ENCODE measurements around the gene SH3PXD2B. TPM values are rescaled to one million over a fixed set of nuclear protein-coding genes. Genes with fewer than 3 reads are reported as not detected.

SH3PXD2B gene
- 1.3 and 1.9 TPM in 2 replicates for total RNA-seq (2014; rRNA removed; shearing (Covaris generic))

DNA sequence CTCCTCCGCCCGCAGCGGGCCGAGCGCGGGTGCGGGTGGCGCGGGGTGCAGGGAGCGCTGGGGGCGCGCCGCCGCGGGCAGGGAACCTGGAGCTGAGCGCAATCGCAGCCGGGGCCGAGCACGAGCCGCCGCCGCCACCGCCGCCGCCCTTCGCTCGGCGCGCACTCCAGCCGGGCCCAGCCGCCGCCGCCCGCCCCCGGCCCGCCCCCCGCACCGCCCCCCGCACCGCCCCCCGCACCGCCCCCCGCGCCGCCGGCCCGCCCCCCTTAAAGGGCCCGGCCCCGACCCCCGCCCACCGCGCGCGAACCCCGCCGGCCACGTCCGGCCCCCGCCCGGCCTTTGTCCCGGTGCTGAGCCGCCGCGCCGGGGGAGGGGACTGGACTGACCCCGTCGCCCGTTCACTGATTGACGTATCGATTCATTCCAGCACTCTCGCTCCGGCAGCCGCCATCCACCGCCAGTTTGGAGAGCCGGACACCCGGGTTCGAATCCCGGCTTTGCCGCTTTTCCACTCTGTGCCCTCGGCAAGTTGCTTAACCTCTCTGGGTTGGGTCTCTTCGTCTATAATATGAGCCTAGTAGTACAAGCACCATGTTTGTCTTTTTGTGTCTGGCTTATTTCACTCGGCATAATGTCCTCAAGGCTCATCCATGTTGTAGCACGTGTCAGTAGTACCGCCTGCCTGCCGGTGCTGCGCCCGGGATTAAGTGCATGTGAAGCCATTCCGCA lies at the start of gene SH3PXD2B:
Gene SH3PXD2B (minus strand): TSS at position 168 of the 729 bp plus-strand sequence. CDS start 173 bp downstream, outside the sequence.
- peak; percentile 31 for DNase-seq (ENCODE audit: low spot score)

DNA sequence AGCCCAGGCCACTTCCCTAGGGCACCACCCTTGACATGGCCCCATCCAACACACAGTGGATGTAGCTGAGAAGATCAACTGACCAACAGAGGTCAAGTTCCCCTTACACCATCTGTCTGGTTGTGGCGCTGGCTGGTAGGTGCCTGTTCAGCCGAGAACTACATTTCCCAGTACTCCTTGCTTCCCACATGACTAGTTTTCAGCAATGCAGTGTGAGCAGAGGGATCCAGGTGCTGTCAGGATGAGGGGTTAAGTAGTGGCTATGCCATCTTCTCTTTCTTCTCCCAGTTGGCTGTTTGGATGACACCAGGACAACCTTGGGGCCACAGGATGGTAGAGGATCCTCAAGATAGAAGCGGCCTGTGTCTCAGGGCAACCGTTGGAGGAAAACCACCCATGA lies 48.6 kb upstream of the SH3PXD2B start:
- peak; percentile 32 for DNase-seq (ENCODE audit: low spot score)

DNA sequence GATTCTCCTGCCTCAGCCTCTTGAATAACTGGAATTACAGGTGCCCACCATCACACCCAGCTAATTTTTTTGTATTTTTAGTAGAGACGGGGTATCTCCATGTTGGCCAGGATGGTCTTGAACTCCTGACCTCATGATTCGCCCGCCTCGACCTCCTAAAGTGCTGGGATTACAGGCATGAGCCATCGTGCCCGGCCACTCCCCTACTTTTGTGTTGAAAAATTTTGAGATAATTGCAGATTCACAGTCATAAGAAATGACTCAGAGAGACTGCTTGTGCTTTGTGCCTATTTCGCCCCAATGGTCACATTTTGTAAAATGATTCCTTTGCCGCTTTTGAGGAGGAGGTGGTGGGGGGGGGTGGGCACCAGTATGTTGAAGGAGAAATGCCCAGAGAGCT lies 48.1 kb upstream of the SH3PXD2B start:
- DNase-seq (ENCODE audit: low spot score) = no peak

DNA sequence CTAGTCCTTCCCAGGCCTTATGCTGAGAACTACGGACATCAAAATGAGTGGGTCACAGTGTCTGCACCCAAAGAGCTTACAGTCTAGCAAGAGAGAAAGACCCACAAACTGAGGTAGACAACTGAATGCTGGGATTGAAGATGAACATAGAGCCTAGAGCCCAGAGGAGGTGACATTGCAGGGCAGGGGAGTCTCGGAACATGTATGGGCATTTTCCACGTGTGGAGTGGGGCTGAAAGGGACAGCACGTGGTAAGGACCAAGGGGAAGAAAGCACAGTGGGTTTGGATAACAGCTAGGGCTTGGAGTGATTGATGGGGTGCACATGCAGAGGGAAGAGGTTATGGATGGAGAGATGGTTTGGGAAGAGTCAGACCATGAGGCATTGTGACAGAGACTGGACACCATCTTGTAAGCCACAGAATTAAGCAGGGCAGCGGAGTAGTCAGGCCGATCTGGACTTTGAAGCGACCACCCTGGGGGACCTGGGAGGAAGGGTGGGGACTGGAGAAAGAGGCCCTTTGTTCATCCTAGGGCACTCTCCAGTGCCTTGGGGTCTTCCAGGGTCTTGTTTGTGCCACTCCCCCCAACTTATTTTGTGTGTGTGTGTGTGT lies 47.5 kb upstream of the SH3PXD2B start:
- DNase-seq (ENCODE audit: low spot score) = no peak

DNA sequence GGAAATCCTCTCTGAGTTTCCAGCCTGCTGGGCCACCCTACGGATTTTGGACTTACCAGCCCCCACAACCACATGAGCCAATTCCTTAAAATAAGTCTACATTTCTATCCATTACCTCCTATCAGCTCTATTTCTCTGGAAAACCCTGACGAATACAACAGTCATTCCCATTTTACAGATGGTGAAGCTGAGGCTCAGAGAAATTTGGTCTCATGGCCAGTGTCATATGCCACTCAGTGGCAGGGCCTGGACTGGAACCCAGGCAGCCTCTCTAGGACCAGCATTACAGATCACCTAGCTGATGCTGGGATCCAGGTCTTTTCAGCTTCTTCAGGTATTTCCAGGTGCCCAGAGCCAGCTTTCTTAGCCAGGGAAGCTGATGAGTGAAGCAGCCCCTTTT lies 45.0 kb upstream of the SH3PXD2B start:
- no peak for DNase-seq (ENCODE audit: low spot score)

DNA sequence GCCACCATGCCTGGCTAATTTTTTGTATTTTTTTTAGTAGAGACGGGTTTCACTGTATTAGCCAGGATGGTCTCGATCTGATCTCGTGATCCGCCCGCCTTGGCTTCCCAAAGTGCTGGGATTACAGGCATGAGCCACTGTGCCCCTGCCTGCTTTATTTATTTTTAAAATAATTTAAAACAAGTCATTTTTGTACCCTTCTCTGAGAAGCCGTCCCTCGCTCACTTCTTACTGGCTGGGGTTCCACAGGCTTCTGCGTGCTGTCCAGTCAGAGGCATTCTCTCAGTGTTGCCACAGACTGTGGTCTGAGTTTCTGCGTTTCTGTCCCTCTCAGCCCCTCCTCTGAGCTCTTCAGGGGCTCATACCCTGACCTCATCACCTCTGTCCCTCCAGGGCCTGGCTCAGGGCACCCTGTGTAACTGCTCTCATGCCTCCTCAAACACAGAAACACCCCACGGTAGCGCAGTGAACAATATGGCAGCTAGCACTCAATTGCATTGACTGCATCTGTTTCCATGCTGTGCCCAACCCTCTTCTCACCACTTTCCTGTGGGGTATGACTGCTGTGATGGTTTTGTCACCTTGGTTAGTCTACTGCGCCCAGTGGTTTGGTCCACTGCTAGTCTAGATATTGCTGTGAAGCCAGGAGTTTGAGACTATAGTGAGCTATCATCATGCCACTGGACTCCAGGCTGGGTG lies 44.3 kb upstream of the SH3PXD2B start:
- no peak for DNase-seq (ENCODE audit: low spot score)

DNA sequence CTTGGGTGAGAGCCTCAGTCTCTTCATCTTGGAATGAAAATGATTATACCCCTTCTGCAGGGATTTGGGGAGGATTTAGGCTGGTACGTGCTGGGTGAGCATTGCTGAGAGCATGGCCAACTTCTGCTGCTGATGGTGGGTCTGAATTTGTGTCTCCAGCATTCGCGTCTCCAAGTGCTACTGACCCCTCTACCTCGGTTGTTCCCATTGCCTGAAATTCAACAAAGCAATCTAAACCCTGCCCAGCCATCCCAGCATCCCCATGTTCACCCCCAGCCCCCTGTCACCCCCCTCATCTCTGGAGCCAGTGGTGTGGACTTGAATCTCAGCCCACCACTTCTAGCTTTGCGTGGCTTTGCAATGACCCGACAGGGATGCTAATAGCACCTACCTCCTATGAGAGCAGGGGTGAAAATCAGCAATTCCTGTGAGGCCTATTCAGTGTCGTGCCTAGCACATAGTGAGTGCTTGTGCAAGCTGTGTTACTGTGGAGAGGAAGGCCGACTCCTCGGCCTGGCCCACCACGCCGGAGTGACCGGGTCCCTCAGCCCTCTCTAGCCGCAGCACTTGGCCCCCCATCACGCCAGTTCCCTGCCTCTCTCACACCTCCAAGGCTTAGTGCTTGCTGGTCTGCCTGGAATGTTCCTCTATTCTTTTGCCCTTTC lies 43.4 kb upstream of the SH3PXD2B start:
- no peak for DNase-seq (ENCODE audit: low spot score)

DNA sequence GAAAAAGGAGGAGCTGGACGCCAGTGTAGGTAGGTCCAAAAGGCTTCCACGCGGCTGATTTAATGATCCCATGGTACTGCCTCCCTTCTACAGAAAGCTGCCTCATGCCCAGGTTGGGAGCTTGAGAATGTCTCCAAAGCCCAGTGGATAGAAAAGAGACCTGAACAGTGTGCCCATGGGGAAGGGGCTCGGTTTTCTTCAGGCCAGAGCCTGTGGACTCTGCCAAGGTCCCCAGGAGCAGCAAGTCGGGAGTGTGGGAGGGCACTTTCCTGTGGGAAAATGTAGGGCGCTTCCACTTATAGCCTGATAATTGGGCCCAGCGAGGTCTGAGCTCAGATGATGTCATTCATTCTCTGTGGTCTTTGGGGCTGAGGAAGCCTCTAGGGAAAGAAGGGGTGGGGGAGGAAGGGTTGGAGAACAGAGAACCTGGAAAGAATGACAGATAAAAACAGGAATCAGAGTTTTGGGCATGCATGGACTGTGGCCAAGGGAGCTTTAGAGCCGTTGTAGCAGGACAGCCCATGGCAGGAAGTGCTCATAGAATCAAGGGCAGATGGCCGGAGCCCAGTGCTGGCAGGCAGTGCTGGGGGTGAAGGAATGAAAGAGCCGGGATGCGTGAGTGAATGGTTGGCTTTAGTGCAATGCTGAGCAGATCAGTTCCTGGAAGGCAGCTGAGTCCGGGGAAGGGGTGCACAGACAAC lies 42.5 kb upstream of the SH3PXD2B start:
- DNase-seq (ENCODE audit: low spot score) = no peak

DNA sequence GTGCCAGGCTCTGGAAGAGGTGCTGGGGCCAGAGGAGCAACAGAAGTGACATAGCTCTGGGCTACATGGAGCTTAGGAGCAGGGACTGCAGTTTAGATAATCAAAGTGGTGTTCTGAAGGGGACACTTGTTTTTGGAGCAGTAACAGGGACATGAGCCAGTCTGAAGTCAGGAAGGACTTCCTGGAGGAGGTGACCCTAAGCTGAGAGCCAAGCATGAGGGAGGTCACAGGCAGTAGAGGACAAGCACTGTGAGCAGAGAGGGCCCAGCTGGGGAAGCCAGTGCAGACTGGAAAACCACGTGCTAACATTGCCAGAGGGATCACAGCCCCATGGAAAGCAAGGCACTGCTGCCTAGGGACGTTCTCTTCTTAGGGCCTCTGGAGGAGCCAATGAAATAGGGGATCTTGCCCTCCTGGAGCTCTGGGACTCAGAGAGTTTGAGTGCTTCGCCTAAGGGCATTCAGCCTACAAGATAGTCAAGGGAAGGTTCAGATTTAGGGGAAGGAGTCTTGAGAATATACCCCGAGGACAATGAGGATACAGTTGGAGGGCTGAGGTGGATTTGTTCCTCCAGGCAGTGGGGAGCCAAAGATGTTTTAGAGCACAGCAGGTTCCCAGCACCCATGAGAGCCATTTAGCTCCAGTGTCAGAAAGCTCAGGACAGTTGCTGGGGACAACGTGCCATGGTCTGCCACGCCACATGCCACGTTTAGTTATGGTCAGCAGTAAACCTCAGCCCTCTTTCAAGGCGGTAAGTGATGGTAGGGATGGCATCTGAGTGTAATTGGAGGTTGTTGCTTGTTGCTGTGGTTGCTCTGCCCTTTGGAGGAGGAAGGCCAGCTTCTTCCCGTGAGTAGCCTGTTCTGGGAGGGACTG lies 40.5 kb upstream of the SH3PXD2B start:
- no peak for DNase-seq (ENCODE audit: low spot score)

DNA sequence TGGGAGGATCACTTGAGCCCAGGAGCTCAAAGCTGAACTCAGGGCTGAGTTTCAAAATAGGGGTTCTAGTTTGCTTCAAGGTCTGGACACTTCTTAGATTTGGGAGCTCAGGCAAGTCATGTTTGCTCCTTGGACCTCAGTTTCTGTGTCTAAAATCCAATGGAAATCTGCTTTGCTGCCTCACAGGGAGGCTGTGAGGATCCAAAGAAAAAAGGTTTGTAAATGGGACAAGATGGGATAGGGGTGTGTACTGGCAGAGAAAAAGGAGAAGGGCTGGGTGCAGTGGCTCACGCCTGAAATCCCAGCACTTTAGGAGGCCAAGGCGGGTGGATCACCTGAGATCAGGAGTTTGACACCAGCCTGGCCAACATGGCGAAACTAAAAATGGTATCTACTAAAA lies 39.6 kb upstream of the SH3PXD2B start:
- no peak for DNase-seq (ENCODE audit: low spot score)

DNA sequence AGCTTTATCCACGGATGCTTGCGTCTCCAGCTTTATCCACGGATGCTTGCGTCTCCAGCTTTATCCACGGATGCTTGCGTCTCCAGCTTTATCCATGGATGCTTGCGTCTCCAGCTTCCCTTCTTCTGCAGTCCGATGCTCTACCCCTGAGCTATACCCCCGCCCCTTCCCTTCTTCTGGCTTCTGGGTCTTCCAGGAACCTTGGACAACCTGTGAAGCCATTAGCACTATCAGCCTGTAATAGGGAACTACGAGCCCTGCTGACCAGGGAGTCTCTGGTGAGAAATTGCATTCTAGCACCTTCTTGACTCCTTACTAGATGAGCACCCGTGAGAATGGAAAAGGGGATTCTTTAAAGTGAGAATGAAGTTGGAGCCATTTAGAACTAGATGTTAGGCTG lies 39.1 kb upstream of the SH3PXD2B start:
- DNase-seq (ENCODE audit: low spot score) = no peak

DNA sequence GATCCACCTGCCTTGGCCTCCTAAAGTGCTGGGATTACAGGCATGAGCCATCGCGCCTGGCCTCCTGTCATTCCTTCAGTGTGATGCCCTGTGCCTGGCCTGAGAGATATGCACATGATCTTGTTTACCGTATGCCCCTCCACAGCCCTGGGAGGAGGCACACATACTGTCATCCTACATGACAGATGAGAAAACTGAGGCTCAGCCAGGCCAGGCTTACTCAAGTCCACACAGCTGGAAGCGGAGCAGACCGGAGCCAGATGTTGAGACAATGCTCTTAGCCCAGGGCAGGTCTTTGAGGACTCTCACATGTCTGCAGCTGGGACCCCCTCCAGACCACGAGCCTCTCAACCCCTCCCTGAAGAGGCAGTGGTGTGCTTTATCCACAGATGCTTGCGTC lies 38.7 kb upstream of the SH3PXD2B start:
- DNase-seq (ENCODE audit: low spot score) = no peak

DNA sequence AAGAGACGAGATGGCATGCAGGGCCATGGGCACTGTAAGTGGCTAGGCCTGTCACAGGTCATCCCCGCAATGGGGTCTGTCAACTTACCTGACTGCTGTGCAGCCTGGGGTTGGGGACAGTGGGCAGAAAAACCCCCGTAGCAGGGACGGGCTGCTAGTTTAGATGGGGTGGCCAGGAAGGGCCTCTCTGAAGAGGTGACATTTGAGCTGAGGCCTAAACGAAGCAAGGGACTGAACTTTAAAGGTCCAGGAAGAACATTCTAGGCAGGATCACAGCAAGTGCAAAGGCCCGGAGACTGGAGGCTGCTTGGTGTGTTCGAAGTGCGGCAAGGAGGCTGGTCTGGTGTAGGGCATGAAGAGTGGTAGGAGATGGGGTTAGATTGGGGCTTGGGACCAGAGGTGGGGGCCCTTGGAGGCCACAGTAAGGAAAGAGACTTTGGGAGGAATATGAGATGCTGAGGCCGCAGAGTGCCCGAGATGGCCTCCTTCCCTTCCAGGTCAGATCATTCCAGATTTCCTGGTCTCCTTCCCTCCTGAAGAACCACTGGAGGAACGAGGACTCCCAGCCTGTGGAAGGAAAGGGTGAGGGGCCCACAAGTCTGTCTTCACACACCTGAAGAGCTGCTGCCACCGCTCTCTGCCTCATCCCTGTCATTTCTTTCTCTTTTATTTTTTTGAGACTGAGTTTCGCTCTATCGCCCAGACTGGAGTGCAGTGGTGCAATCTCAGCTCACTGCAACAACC lies 37.9 kb upstream of the SH3PXD2B start:
- DNase-seq (ENCODE audit: low spot score) = no peak

DNA sequence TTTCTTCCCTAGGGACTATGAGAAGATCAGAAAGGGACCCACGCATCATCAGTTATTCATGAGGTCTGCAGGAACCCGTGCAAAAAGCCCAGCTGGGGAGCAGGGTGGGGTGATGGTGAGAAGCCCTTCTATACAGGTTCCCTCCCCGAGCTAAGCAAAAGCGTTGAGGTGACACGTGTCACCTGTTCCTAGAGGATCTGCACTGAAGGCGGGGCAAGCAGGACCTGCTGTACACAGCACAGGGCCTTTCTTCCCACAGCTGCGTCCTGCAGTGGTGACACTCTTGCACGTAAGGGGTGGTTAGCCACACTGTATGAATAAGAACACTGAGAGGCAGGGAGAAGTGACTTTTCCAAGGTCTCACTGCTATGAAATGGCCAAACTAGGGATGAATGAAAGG lies 37.2 kb upstream of the SH3PXD2B start:
- no peak for DNase-seq (ENCODE audit: low spot score)

DNA sequence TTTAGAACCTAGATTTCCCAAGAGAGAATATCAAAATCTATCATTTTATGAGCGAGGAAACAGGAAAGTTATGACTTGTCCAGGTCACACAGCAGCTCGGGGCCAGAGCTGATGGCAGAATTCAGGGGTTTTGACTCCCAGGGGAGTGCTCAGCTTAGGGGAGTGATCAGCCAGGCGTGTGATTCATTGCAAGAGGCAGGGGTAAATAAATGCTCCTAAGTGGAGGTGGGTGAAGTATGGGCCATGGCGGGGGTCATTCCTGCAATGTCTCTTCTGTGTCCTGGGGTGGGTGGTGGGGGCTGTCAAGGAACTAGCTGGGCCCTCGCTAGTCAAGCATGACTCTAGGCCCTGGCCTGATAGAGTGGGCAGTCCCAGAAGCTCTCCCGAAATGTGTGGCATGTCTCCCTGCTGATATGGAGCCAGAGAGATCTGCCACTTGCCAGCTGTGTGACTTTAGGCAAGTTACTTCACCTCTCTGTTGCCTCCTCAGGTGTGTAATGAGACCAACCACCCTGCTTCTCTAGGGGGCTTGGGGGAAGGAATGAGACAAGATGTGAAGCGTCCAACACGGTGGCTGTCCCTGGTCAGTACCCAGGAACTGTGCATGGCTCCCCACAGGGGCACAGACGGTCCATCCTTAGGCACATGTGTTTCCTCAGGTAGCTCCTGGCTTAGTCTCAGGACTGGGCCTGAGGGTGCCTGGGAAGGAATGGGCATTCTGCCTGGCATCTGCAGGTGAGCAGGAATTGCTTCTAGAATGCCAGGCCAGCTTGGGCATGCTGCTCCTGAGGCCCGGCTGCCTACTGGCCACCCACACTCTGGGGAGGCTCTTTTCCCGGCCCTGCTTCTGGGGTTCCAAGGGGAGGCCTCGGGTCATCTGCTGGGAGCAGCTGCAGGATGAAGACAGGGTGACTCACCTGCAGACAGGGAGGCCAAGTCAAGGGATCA lies 36.5 kb upstream of the SH3PXD2B start:
- DNase-seq (ENCODE audit: low spot score) = no peak

DNA sequence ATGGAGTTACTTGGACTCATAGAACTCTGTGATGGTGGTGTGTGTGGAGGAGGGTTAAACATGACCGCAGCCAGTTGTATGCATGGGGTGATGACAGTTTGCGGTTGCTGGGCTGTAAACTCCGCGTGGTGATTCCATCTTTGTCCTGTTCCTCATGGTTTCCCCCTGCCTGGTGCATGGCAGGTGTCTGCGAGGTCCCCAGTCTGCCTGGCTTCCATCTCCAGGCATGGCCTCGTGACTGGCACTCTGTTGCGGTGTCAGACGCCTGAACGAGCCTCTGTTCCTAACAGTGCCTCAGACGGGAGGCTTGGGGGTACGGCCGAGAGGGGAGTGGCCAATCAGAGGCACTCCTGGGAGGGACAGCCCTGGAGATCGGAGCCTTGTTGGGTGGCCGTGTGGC lies 33.9 kb upstream of the SH3PXD2B start:
- no peak for DNase-seq (ENCODE audit: low spot score)

DNA sequence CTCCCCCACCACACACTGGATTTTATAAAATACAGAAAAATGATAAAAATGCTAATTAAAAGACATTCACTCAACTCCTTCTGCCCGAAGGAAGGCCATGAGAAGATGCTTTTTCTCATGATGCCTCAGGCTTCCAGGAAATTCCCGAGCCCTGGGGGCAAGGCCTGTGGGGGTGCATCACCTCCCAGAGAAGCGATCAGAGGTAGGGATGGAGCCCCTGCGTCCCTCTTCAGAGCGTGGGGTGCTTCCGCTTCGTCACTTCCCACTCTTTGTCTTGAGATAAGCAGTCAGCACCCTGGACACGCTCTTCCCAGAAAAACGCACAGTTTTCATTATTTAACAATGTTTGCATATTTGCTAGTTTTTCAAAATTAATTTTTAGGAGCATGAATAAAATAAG lies 33.3 kb upstream of the SH3PXD2B start:
- DNase-seq (ENCODE audit: low spot score) = no peak

DNA sequence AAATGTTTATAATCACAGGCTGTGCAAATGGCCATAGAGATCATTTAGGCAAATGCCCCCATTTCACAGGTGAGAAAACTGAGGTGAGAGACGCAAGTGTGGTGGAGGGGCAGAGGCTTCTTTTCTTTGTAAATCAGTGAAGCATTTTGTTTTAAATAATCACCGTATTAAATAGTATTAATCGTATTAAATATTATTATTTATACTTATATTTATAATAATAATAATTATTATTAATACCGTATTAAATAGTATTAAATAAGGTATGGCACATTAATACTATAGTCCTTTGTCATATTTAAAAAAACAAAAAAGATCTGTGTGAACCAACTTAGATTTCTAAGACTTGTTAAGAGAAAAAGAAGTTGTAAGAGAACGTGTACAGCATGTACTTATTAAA lies 32.6 kb upstream of the SH3PXD2B start:
- DNase-seq (ENCODE audit: low spot score) = no peak

DNA sequence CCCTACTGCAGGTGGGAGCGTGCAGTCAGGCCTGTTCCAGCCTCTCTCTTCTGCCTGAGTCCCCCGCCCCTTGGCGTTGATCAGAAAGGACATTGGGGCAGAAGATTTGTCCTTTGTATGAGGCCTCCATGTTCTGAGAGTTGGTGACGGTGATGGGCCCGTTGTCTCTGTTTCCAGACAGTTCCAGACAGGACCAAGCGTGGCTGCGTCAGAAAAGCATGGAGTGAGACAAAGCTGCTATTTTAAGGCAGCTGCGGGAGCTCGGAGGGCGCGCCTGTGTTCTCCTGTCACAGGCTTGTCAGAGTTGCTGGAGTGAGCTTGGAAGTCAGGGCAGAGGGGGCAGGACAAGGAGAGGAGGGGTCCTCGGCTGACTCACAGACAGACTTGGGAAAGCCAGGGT lies 32.1 kb upstream of the SH3PXD2B start:
- DNase-seq (ENCODE audit: low spot score) = no peak

All from HT-29 (cell line).